ENCODE data around the gene ACTL8.

GRCh38 chr1:17757426-17757825 lies 2.3 kb downstream of the ACTL8 start:
- TF ChIP-seq CTCF (IDR thresholded peaks at IDR 0.05; ENCODE audit: low read length): no peak
- no peak for TF ChIP-seq EZH2phosphoT487 (IDR thresholded peaks at IDR 0.05; ENCODE audit: low read length)
